HG03097 (cell line): Measurements from ENCODE around the gene PLCXD1.
"Not testable (repeated sequence)": the region's sequence is repeated elsewhere in the genome, so short reads cannot be mapped to it uniquely, and the experiment has no call there.

Source experiments
- ATAC-seq: cut with Tn5 transposase; IDR thresholded peaks from one replicate; pipeline ENCODE4 v1.9.1; 2021; ENCODE audit not compliant: unreplicated experiment, low FRiP score

The PLCXD1 gene

GRCh38 chrX:261919-262352 lies 19.2 kb upstream of the PLCXD1 start:
- peak; percentile 24 for ATAC-seq

- ATAC-seq, result peak; percentile 86
These were observed 18.7 kb upstream of the PLCXD1 start for GRCh38 chrX:262381-262909.

GRCh38 chrX:264006-264405 lies 17.2 kb upstream of the PLCXD1 start:
- not testable (repeated sequence) for ATAC-seq

- no peak for ATAC-seq
These were observed 16.3 kb upstream of the PLCXD1 start for GRCh38 chrX:264634-265455.

GRCh38 chrX:265502-265901 lies 15.7 kb upstream of the PLCXD1 start:
- no peak for ATAC-seq

- ATAC-seq, result no peak
These were observed 13.4 kb upstream of the PLCXD1 start for GRCh38 chrX:267771-268261.

- no peak for ATAC-seq
These were observed 10.3 kb upstream of the PLCXD1 start for GRCh38 chrX:270848-271367.

- ATAC-seq, result no peak
These were observed 6.2 kb upstream of the PLCXD1 start for GRCh38 chrX:274904-275475.

- peak; percentile 22 for ATAC-seq
These were observed 5.7 kb upstream of the PLCXD1 start for GRCh38 chrX:275476-275966.

- peak; percentile 81 for ATAC-seq
These were observed 5.1 kb upstream of the PLCXD1 start for GRCh38 chrX:275967-276580.

GRCh38 chrX:276581-277201 lies 4.5 kb upstream of the PLCXD1 start:
- no peak for ATAC-seq

GRCh38 chrX:279757-280604 lies 1.2 kb upstream of the PLCXD1 start:
- ATAC-seq, result not testable (repeated sequence)

- not testable (repeated sequence) for ATAC-seq
These were observed 459 bp upstream of the PLCXD1 start for GRCh38 chrX:280722-281121.

GRCh38 chrX:282000-282681 lies 960 bp downstream of the PLCXD1 start:
- not testable (repeated sequence) for ATAC-seq

GRCh38 chrX:283115-283845 lies 2.1 kb downstream of the PLCXD1 start:
- peak; percentile 97 for ATAC-seq

- ATAC-seq, result no peak
These were observed 4.0 kb downstream of the PLCXD1 start for GRCh38 chrX:285076-285677.

GRCh38 chrX:287670-288069 lies 6.5 kb downstream of the PLCXD1 start:
- ATAC-seq, result no peak

GRCh38 chrX:288561-288991 lies 7.4 kb downstream of the PLCXD1 start:
- no peak for ATAC-seq
